ENCODE results near the gene LOXL3.
"Not testable (repeated sequence)": the region's sequence is repeated elsewhere in the genome, so short reads cannot be mapped to it uniquely, and the experiment has no call there.

The LOXL3 gene

GRCh38 chr2:74566076-74566753, 12.5 kb upstream of the LOXL3 start:
- TF ChIP-seq CTCF (IDR thresholded peaks at IDR 0.05; ENCODE audit: low read depth, low read length), result no peak
- H3K4me3 ChIP-seq (ENCODE audit: low read depth, low read length), result no peak overlapping the region

- no peak for TF ChIP-seq CTCF (IDR thresholded peaks at IDR 0.05; ENCODE audit: low read depth, low read length)
- H3K4me3 ChIP-seq (ENCODE audit: low read depth, low read length), result no peak overlapping the region
Observed at GRCh38 chr2:74564222-74564621, 10.5 kb upstream of the LOXL3 start.

GRCh38 chr2:74562126-74562775, 8.5 kb upstream of the LOXL3 start:
- TF ChIP-seq CTCF (IDR thresholded peaks at IDR 0.05; ENCODE audit: low read depth, low read length), result no peak
- no peak overlapping the region for H3K4me3 ChIP-seq (ENCODE audit: low read depth, low read length)

- H3K4me3 ChIP-seq (ENCODE audit: low read depth, low read length), result not testable (repeated sequence)
Observed at GRCh38 chr2:74561022-74561421, 7.3 kb upstream of the LOXL3 start.

GRCh38 chr2:74560591-74560990, 6.8 kb upstream of the LOXL3 start:
- TF ChIP-seq CTCF (IDR thresholded peaks at IDR 0.05; ENCODE audit: low read depth, low read length), result no peak

GRCh38 chr2:74559912-74560311, 6.2 kb upstream of the LOXL3 start:
- no peak for TF ChIP-seq CTCF (IDR thresholded peaks at IDR 0.05; ENCODE audit: low read depth, low read length)
- H3K4me3 ChIP-seq (ENCODE audit: low read depth, low read length), result no peak overlapping the region

More at GRCh38 chr2:74560591-74560990, 6.8 kb upstream of the LOXL3 start:
- no peak overlapping the region for H3K4me3 ChIP-seq (ENCODE audit: low read depth, low read length)

GRCh38 chr2:74558284-74559230, 4.8 kb upstream of the LOXL3 start:
- H3K4me3 ChIP-seq (ENCODE audit: low read depth, low read length), result no peak overlapping the region
- TF ChIP-seq CTCF (IDR thresholded peaks at IDR 0.05; ENCODE audit: low read depth, low read length), result no peak
